8988T (cell line): ENCODE measurements around the gene BCLAF1.
A peak's percentile ranks its signal among the peaks of the same experiment; 100 is the strongest.

Source experiments
- DNase-seq: peaks from one replicate; pipeline ENCODE4 v3.0.0; 2011

BCLAF1 gene, protein sequence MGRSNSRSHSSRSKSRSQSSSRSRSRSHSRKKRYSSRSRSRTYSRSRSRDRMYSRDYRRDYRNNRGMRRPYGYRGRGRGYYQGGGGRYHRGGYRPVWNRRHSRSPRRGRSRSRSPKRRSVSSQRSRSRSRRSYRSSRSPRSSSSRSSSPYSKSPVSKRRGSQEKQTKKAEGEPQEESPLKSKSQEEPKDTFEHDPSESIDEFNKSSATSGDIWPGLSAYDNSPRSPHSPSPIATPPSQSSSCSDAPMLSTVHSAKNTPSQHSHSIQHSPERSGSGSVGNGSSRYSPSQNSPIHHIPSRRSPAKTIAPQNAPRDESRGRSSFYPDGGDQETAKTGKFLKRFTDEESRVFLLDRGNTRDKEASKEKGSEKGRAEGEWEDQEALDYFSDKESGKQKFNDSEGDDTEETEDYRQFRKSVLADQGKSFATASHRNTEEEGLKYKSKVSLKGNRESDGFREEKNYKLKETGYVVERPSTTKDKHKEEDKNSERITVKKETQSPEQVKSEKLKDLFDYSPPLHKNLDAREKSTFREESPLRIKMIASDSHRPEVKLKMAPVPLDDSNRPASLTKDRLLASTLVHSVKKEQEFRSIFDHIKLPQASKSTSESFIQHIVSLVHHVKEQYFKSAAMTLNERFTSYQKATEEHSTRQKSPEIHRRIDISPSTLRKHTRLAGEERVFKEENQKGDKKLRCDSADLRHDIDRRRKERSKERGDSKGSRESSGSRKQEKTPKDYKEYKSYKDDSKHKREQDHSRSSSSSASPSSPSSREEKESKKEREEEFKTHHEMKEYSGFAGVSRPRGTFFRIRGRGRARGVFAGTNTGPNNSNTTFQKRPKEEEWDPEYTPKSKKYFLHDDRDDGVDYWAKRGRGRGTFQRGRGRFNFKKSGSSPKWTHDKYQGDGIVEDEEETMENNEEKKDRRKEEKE

DNA sequence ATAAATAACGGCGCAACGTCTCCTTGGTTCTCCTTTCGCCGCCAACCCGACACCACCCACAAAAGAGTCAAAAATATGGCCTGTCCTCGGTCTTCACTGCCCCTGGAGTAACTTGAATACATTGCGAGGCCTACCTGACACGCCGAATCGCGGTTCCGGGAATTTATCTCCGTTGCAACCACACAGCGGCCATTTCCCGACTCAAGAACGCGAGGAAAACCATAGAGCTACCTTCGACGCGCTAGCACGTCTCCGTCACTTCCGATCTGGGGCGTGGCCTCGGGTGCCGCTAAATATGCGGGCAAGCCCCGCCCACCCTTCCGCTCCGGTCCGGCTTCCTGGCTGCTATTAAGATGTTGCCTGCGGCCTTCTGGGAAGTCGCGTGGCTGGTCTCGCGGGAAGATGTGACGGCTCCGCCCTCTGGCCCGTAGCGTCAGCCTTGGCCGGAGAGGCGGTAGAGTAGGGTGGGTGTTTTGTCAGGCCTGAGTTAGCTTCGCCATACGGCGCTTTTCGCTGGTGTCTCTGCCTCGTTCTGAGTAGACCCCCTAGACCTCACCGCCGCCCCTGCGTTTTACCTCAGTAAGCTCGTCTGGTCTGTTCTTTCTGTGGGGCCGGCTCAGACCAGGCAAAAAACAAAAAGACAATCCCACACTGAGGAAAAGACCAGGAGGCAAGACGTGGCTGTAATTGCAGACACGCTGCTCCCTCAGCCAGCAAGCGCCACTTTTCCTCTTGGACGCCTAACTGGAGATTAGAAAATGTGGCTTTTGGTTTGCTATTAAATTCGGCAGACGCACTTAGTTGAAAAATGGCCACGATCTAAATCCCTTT lies at the start of gene BCLAF1:
Gene BCLAF1 (minus strand): TSS at position 268 of the 831 bp plus-strand sequence. CDS start 9,980 bp downstream, outside the sequence.
- peak; percentile 74 for DNase-seq

DNA sequence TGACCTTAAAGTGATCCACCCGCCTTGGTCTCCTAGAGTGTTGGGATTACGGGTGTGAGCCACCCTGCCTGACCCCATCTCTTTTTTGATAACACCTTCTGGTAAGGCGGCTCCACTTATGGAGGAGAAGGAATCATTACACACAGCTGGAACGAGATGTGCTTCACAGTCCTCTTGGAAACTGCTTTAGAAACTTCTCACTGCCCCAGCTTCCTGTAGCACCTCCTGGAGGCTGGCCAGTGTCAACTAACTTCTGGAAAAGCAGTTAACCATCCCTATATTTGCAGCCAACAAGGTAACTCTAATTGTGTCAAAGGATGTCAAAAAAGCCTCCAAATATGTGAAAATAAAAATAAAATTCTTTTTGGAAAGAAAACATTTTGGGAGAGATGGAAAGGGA lies 48.8 kb upstream of the BCLAF1 start:
- DNase-seq = no peak

DNA sequence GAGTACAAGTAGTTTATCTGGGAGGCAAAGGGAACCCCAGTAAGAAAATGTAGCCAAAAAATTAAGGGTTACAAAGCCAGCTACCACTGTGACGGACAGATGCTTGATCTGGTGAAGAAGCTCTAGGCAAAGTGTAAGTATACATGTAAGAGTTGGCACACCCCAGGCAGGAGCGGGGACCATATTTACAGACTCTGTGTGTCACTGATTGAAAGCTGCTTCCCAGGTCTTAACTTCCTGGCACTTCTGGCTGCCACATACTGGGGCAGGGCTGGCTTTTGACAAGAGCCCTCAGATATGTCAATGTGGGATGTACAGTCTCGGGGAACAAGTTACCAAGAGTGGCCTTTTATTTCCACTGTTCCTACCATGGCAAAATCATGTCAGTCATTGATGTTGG lies 48.0 kb upstream of the BCLAF1 start:
- no peak for DNase-seq

DNA sequence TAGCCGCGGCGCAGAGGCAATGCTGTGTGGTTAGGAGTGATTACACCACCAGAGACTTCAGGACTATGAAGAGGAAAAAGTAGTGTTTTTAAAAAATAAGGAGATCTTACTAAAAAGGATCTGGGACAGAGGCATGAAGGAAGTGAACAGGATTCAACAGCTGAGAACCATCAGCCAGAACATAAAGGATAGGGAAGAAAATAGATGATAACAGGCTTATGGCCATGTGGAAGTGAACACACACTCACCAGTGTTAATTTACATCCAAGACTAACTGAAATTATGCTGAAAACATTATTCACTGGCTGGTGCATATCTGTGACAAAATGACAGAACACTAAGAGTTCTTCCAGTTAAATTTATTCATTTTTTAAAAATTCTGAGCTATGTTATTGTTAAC lies 47.5 kb upstream of the BCLAF1 start:
- DNase-seq = no peak

DNA sequence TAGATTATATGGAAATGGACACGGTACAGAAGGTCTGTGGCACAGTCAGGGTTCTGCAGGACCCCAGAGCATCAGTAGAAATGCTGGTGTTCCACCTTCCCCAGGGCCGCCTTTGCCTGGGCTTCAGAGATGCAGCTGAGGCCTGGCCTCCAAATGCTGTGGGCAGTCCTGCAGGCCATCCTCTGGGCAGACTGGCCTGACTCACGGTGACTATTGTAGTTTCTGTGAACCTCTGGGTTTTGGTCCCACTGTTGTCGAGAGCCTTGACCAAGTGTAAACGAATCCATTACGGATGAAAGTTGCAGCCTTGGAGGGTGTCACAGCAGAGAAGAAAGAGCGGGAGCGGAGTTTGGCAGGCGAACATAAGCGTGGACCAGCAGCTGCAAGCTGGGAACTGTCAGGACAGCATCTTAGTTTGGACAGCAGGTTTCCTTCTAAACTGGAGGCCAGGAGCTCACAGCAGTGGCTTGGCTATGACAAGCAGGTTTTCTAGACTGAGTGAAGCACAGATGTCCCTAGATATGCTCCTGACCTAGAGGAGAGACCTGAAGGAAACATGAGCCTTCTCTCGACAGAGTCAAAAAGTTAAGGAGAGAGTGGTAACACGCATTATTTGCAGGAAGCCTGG lies 46.2 kb upstream of the BCLAF1 start:
- no peak for DNase-seq

DNA sequence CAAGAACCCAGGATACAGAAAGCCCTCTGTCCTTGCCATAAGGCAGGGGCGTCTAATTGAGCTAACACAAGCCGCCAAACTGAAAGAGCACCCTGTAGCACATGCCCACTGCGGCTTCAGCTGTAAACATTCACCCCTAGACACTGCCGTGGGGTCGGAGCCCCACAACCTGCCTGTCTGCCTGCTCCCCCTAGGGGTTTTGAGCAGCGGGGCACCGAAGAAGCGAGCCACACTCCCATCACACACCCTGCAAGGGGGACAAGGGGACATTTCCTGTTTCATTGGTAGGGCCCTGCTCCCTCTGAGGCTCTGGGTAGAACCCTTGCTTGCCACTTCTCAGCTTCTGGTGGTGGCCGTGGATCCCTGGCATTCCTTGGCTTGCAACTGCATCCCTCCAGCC lies 45.2 kb upstream of the BCLAF1 start:
- DNase-seq = no peak

DNA sequence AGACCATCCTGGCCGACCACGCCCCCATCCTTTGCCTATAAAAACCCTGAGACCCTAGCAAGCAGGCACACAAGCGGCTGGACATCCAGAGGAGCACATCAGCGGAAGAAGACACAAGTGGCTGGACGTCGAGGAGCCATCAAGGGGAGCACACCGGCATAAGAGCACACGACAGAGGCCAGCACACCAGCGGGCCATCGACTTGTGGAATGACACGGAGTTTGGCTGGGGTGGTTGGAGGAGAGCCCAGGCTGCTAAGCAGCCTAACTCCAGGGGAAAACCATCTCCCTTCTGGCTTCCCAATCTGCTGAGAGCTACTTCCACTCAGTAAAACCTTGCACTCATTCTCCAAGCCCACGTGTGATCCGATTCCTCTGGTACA lies 44.8 kb upstream of the BCLAF1 start:
- DNase-seq = no peak

DNA sequence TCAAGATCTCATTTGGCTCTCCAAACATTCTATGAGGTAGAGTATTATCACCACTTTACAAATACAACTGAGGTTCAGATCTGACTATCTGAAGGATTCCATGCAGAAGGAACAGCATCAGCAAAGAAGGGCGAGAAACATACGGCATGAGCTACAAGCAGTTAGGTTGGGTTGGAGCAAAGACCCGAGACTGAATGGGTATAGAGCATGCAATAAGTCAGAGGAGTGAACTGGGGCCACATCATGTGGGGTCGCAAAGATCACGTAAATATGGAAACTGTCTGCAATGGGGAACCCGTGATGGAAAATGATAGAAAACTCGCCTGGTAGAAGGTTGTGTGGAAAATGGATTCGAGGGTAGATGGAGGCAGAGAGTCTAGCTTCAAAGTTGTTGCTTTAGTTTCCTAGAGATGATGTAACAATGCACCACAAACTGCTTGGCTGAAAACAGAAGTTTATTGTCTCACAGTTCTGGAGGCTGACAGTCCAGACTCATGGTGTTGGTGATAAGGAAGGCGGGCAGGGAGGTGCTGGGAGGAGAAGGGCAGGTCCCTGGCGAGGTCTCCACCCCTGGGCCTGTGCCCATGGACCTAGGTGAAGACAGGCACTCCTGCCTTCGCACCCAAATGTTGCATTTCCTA lies 44.3 kb upstream of the BCLAF1 start:
- DNase-seq = no peak

DNA sequence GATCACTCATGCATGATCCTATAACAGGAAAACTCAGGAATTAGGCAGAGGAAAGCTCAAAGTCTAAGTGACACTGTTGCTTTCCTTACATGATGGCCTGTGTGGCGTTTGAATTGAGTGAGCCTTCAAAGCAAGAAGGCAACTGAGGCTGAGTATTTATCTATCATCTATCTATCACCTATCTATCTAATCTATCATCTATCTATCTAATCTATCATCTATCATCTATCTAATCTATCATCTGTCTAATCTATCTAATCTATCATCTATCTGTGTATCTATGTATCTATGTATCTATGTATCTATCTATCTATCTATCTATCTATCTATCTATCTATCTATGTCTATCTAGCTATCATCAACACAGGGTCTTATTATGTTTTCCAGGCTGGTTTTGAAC lies 41.8 kb upstream of the BCLAF1 start:
- no peak for DNase-seq

DNA sequence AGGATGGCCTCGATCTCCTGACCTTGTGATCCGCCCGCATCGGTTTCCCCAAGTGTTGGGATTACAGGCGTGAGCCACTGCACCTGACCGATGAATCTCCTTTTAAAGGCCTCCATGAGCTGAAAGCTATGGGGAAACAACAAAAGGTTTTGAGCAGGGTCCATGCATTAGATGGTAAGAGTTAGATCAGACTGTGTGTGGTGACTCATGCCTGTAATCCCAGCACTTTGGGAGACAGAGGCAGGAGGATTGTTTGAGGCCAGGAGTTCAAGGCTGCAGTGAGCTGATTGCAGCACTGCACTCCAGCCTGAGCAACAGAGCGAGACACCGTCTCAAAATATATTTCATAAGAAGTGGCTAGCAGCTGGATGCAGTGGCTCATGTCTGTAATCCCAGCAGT lies 41.0 kb upstream of the BCLAF1 start:
- no peak for DNase-seq

DNA sequence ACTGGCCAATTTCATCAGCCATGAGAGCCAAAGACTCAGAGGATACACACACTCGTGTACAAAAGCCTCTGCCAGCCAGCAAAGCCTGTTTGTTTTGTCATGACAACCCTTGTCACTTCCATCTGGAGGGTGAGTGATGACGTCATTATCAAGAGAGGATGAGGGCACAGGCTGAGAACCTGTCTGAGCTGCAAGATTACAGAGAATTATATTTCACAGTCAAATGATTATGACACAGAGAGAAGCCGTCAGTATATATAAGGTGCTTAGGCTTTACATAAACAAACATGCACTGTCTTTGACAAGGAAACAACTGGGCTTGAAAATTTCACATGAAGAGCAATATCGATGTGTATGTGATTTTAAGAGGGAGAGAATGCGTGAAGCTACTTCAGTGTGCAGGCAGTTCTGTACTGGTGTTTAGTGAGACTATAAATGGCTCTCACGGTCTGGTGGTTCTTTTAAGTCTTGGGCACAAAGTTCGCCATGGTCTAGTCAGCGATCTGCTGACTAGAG lies 36.5 kb upstream of the BCLAF1 start:
- DNase-seq = no peak

DNA sequence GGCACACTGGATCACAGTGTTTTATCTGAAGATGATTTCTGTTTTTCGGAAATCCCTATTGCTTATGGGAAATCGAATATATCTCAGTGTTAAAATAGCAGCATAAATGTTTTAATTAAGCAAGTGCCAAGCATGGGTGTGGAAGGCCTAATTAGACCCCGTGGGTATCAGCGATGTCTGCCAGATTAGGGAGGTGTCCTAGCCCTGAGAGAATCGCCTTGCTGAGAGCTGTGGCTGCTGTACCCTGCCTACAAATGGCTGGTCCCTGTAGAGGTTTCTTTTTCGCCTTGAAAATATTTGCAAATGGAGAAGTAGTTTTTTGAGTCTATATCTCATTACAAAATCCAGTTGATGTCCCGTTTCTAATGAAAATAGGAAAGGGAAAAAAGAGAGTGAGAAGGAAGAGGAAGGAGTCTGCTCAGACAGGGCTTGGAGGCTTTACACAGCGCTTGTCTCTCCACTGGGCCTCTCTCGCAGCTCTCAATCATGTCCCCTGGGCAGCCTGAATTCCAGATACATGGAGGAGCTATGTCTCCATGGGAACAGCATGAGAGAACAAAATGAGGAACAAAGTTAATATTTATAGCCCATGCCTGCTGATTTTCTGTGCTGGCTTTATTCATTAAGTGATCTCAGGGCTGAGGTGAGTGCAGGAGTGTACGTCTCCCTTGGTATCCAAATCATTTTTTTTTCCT lies 35.2 kb upstream of the BCLAF1 start:
- no peak for DNase-seq

DNA sequence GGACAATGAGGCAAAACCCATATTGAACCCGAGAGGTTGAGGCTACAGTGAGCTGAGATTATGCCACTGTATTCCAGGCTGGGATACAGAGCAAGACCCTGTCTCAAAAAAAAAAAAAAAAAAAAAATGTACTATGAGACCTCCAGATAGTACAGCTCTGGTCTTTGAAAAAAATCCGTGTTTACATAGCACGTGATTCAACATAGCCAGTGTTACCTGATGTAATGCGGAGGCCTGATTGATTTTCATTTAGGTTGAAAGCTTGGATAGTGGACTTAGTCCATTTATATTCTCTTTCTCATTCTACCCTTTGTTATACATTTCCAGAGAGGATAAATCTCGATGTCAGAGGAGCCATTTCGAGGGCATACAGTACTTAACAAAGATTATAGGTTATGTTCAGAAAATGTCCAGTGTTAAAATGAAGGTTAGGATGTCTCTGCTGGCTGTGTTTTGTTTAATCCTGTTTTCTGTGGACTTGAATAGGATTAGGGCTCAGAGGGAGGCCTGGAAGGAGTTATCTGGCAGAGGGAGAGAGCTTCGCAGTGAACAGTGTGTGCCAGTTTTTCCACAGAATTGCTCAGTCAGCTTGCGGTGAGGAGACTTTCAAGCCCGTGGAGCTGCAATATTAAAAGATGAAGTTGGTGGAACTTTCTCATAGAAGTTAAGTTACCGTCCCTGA lies 33.9 kb upstream of the BCLAF1 start:
- no peak for DNase-seq

DNA sequence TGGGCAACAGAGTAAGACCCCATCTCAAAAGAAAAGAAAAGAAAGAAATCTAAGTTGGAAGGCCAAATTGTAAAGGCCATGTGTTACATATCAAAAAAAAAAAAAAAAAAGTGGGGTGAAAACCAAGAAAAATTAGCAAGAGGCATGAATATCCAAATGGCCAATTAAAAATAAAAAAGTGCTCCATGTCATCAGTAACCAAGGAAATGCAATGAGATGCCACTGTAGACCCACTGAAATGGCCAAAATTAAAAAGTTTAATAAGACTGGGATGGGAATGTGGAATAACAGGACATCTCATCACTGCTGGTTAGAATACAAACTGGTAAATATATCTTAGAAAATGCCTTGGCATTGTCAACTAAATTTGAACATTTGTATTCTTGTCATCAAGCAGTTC lies 30.1 kb upstream of the BCLAF1 start:
- no peak for DNase-seq

DNA sequence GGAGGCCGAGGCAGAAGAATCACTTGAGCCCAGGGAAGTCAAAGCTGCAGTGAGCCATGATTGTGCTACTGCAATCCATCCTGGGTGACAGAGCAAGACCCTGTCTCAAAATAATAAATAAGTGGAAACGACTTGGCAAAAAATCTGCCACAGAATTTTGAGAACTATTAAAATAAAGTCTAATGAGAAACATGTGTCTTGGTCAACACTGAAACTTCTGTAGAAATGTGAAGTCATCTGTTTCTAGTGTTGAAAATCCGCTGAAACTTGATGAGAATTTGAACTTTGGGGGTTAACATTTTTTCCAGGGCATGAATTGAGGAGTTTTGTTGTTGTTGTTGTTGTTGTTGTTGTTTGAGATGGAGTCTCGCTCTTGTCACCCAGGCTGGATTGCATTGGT lies 29.0 kb upstream of the BCLAF1 start:
- DNase-seq = no peak

DNA sequence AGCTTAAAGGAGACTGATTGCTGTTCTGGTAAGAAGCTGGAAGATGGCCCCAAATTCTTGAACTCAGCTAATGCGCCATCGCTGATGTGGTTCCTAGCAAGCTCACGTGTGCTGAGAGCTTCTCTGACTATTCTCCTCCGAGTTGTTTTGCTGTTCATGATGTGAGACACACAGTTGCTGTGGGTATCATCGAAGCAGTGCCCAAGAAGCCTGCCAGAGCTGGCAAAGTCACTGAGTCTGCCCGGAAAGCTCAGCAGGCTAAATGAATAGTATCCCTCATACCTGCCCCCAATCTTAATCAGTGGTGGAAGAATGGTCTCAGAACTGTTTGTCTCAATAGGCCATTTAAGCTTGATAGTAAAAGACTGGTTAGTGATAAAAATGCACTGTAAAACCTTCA lies 28.3 kb upstream of the BCLAF1 start:
- no peak for DNase-seq

DNA sequence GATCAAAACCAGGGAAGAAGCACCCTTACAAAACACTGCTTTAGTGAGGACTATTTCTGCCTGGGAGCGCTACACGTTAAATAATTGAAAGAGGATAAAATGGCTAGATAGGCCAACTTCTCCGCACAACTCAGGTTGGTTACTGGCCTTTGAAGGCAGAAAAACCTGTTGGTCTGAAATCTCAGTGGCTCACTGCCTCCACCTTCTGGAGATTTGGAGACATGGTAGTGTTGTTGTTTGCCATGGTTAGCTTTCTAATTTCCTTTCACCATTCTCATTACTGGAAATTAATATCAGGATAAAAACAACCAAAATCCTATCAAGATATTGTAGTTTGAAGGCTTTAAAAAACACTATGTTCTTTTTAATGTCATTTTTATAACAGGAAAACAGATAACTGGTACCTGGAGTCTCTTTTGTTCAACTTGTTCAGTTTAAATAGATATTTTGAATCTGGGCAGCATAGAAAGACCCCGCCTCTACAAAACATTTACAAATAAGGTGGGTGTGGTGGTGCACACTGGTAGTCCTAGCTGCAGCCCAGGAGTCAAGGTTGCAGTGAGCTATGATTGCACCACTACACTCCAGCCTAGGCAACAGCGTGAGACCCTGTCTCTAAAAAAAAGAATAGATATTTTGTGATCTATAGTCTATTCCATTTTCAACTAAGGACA lies 27.5 kb upstream of the BCLAF1 start:
- peak; percentile 37 for DNase-seq

DNA sequence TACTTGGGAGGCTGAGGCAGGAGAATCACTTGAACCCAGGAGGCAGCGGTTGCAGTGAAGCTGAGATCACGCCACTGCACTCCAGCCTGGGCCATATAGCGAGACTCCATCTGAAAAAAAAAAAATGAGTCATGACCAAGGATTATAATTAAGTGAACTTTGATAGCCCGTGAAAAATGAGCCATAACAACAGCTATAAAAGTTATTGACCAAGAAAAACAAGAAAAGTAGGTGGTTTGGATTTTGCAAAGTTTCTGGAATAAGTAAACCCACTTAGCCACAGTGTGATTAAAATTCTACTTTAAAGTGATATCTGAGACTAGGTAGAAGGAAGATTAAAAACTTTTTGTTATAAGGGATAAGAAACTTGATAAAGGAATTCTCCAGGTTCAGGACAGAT lies 25.9 kb upstream of the BCLAF1 start:
- no peak for DNase-seq

DNA sequence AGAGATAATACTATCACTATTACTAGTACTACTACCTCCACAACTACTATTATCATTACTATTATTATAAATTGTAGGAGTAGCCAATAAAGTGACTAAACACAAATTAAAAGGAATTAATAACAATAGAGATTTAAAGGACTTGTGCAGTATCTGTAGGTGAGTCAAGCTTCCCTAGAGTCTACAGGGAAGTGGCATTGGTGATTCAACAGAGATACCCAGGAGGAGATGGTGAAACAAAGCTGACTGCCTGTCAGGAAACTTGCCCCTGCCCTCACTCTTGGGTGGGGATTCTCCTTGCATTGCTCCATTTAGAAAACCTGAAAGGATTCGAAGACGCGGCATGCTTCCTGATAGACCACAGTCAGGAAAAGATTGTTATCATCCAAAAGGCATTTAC lies 23.3 kb upstream of the BCLAF1 start:
- DNase-seq = no peak

DNA sequence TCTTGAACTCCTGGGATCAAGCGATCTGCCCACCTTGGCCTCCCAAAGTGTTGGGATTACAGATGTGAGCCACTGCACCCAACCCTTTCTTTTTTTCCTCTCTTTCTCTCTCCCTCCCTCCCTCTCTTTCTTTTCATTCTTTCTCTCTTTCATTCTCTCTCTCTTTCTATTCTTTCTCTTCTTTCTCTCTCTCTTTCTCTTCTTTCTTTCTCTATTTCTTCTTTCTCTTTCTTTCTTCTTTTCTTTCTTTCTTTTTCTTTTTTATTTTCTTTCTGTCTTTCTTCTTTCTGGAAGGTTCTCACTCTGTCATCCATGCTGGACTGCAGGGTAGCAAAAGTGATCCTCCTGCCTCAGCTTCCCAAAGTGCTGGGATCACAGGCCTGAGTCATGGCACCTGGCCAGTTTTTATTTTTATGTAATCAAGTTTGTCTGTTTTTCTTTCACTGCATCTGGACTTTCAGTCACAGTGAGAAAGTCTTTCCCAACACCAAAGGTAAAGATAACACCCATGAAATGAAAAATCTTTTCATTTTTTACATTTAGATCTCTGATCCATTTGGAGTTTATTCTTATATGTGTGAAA lies 20.2 kb upstream of the BCLAF1 start:
- no peak for DNase-seq
